ENCODE results near the gene SSH3.
"Not testable (repeated sequence)": the region's sequence is repeated elsewhere in the genome, so short reads cannot be mapped to it uniquely, and the experiment has no call there.

SSH3 gene, protein sequence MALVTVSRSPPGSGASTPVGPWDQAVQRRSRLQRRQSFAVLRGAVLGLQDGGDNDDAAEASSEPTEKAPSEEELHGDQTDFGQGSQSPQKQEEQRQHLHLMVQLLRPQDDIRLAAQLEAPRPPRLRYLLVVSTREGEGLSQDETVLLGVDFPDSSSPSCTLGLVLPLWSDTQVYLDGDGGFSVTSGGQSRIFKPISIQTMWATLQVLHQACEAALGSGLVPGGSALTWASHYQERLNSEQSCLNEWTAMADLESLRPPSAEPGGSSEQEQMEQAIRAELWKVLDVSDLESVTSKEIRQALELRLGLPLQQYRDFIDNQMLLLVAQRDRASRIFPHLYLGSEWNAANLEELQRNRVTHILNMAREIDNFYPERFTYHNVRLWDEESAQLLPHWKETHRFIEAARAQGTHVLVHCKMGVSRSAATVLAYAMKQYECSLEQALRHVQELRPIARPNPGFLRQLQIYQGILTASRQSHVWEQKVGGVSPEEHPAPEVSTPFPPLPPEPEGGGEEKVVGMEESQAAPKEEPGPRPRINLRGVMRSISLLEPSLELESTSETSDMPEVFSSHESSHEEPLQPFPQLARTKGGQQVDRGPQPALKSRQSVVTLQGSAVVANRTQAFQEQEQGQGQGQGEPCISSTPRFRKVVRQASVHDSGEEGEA

DNA sequence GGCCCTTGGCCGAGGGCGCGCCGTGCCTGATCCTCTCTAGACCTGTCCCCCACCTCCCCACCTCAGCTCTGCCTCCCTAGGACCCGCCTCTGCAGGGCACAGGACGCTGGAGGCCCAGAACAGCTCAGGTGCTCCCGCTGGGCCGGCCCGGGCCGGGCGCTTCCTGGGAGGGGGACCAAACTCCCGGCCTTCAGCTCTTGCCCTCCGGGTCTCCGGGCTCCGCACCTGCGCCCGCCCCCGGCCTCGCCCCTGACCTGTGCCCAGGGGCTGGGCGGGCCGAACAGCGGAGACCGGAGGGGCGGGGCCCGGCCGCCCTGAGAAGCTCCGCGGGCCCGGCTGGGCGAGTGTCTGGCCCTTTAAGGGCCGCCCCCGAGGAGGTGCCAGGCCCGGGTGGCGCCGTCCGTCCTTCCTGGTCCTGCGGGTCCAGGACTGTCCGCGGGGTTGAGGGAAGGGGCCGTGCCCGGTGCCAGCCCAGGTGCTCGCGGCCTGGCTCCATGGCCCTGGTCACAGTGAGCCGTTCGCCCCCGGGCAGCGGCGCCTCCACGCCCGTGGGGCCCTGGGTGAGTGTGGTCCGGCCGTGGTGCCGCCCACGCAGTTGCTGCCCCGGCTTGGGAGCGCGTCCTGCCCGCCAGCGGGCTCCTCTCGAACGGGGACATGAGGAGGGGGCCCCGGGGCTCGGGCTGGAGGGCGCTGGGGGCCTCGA, at the start of gene SSH3:
Gene SSH3 (plus strand): TSS at position 399 of the 703 bp plus-strand sequence. CDS start 96 bp downstream, at position 495.
- DNase-seq (ENCODE audit: low read depth in 2 of 2, low spot score in 1 of 2): no peak

DNA sequence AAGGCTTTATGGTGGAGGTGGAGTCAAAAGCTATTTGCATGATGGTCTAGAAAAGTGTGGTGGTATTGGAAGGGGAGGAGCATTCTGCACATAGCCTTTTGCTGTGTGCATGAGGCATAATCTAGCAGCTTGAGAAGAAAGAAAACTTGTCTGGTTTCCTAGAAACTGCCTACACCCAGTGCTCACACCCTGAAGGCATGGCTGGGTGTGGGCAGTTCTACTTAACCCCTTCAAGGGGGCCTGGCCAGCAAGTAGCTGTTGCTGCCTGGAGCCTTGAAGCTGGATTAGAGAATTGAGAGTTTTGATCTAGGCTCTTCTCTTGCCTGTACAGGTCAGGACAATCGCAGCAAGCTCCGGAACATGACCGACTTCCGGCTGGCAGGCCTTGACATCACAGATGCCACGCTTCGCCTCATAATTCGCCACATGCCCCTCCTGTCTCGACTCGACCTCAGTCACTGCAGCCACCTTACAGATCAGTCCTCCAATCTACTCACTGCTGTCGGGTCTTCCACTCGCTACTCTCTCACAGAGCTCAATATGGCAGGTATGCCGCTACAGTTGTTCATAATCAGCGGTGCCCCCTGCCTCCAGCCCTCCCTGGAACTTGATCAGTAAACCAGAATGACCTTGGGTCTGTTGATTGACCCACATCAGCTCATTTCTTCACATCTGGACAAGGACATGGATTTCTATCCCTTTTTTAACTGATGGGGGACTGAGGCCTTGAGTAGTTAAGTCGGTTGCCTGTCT, 49.3 kb upstream of the SSH3 start:
- DNase-seq (ENCODE audit: low read depth in 2 of 2, low spot score in 1 of 2): no peak

DNA sequence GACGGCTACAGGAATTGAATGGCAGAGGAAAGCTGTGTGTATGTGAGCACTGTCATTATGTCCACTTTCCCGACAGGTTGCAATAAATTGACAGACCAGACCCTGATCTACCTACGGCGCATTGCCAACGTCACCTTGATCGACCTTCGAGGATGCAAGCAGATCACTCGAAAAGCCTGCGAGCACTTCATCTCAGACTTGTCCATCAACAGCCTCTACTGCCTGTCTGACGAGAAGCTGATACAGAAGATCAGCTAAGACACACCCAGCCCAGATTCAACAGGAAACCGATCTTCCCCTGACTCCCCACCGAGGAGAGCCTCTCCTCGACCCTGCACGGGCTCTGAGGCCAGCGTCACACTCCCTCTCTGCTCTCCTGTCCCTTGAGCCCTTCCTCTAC, 48.5 kb upstream of the SSH3 start:
- no peak for DNase-seq (ENCODE audit: low read depth in 2 of 2, low spot score in 1 of 2)

DNA sequence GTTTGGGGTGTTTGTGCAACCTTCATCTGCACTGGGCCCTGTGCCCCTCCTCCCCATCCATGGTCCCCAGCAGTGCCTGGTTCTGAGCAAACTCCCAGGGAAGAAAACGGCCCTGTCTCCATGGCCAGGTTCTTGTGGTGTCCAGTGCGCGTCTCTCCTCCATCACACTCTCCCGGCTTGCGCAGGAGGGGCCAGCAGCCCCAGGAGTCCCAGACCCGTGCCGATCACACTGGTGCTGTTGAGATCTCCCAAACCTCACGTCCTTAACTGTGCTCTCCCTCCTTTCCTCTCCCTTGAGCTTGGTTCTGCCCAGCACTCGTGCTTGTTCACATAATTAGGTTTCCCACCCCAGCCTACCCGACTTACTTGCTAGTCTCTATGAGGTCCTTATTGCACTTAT, 48.0 kb upstream of the SSH3 start:
- DNase-seq (ENCODE audit: low read depth in 2 of 2, low spot score in 1 of 2): no peak

DNA sequence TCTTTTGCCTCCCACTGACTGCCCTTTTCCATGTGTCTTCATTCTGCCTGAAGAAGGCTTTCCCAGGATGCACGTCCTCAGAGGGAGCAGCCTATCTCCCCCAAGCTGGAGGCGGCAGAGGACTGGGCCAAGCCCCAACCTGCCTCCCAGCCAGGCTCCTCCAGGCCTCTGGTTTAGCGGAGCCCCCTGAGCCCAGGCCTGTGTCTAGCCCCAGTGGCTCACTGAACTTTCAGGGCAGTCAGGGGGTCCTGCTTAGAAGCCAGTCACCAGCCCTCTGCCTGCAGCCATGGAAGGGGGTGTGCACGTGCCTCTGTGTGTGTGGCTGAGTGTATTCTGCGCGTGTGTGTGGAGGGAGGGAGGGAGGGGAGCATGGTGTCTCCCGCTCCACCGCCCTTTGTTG, 47.5 kb upstream of the SSH3 start:
- no peak for DNase-seq (ENCODE audit: low read depth in 2 of 2, low spot score in 1 of 2)

DNA sequence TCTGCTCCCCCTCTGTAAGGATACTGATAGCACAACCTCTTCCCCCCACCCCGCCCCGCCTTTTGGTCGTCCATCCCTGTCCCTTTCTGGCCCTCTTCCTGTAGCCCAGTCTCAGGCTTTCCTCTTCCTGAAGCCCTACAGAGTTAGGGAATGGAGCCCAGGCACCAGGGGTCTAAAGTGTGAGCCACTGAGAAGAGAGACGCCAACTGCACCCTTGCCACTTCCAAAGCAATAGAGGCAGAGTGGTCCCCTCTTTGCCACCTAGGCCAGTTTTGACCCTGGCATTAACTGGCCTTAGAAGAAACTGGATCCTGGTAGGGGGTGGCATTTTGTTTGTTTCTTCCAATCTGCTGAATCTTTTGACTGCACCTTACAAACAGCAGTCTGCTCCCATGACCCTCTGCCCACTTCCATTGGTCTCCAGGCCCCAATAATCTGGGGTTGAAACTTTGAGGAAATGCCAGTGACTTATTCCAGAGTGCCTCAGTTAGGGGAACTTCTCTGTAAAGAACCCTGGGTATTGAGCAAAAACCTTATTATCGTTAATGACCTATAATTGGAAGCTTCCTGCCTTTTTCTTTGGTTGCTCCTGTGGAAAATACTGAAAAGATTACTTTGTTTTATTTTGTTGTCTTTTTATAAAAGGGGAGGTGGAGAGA, 46.7 kb upstream of the SSH3 start:
- no peak for DNase-seq (ENCODE audit: low read depth in 2 of 2, low spot score in 1 of 2)

DNA sequence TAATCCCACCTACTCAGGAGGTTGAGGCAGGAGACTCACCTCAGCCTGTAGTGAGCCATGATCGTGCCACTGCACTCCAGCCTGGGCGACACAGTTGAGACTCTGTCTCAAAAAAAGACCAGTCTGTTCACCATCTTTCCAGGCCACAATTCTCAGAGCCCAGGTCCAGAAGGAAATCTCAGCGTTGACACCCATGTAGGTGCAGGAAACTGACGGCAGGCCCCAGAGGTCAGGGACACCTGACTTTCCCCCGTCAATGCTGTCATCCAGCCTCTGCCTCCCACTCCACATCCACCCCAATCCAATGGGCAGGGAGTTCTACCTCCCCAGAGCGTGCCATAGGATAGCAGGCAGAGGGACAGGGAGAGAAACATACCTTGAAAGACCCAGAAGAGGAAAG, 42.9 kb upstream of the SSH3 start:
- DNase-seq (ENCODE audit: low read depth in 2 of 2, low spot score in 1 of 2): no peak

DNA sequence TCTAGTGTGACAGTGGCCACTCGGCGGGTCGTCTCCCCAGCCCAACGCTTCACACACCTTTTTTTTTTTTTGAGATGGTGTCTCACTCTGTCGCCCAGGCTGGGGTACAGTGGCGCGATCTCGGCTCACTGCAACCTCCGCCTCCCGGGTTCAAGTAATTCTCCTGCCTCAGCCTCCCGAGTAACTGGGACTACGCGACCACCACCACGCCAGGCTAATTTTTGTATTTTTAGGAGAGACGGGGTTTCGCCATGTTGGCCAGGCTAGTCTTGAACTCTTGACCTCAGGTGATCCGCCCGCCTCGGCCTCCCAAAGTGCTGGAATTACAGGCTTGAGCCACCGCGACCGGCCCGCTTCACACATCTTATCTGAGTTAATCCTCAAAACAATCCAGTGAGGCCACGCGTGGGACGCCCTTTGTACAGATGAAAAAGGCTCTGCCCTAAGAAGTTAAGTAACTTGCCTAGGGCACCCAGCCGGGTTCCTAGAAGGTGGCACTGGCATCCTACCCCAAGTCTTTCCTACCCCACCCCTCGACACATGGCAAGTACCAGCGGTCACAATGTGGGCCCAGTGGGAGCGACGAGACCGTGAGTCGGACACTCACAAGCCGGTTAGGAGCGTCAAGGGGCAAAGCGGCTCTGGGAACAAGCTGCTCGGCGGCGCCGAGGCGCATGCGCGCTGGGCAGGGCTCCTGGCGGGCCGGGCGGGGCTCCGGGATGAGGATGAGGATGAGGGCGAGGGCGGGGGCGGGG, 42.3 kb upstream of the SSH3 start:
- not testable (repeated sequence) for DNase-seq (ENCODE audit: low read depth in 2 of 2, low spot score in 1 of 2)

DNA sequence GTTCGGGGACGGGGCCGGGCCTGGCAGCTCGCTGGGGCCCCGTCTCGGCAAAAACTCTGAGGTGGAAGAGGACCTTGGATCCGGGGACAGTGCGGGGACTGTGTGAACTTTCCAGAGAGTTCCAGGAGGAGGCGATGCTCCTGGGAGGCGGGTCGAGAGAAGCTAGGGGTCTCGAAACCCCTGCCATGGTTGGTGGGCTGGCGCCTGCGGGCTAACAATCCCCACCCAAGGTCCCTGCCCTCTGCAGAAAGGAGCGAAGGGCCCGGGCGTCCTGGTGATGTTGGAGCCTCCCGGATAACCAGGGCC, 41.7 kb upstream of the SSH3 start:
- no peak for DNase-seq (ENCODE audit: low read depth in 2 of 2, low spot score in 1 of 2)

DNA sequence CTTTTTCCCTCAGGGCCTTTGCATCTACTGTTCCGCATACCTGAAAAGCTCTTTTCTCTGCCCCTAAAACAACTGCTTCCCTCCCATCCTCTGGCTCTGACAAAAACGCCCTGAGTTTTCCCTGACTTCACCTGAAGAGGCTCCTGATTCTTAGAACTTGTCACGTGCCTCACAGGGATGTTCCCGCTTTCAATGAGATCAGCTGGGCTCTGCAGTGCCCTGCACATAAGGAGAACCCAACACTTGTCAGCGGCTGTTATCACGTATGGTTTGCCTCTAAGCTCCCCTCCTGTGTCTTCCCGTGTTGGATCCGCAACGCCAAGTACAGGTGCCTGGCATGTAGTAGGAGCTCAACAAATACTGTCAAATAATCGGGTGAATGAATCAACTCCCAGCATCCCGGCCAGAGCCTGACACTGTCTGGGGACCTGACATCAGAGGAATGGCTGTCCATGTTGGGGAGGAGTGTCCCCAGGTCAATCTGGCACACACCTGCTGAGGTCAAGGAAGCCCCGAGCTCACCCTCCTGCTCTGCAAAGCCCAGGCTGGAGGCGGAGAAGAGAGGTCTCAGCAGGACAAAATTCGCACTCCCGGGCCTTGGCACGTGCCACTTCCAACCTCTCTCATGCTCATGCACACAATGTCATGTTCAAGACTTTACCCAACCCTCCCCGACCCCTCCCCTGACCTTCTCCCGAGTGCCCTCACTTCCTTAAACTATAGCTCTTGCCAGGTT, 41.2 kb upstream of the SSH3 start:
- DNase-seq (ENCODE audit: low read depth in 2 of 2, low spot score in 1 of 2): no peak

DNA sequence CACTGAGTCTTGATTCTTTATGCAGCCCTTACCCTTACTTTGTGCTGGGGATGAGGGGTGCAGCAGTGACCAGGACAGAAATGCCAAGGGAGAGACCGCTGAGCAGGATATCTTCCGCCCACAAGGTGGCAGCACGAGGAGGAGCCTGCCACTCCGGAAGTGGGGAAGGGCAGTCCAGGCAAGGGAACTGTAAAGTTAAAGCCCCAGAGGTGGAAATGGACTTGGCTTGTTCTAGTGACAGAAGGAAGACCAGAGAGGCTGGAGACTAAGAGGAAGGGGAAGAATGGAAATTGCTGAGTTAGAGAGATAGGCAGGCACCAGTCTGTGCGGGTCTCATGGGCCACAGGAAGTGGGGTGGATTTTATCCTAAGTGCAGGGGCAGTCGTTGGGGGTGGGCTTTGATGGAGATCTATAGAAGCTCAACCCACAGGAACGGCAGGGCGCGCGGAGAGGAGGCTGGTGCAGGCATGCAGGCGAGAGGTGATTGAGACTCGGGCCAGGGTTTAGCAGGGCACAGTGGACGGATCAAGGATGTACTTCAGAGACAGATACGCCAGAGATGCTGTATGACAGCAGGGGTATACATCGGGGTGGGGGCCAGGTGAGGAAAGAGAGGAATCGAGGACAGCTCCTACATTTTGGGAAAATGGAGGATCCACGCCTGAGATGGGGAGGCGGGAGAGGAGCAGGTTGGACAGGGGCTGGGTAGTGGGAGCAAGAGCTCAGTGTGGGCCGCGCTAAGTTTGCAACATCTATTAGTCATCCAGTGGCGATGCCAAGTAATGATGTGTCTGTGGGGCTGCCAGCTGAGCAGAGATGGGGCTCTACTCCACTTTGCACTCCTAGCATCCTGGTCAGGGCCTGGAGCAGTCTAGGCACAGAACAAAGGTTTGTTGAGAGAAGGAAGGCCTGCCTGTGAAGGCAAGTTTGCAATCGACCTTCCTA, 40.3 kb upstream of the SSH3 start:
- no peak for DNase-seq (ENCODE audit: low read depth in 2 of 2, low spot score in 1 of 2)

DNA sequence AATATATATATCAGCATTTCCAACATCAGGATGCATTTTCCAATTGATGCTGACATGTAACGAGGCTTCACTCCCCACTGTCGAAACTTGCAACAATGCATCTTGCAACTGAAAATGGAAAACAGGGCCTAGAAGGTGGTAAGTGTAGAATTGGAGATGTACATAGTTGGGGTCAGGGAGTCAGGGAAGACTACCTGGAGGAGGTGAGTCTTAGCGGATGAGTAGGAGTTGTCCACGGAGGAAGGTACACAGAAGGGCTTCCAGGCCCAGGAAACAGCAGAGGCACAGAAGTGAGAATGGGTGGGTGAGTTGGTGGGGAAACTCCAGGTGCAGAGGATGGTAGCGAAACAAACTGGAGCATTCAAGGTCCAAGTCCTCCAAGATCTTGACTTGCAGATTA, 39.1 kb upstream of the SSH3 start:
- no peak for DNase-seq (ENCODE audit: low read depth in 2 of 2, low spot score in 1 of 2)

DNA sequence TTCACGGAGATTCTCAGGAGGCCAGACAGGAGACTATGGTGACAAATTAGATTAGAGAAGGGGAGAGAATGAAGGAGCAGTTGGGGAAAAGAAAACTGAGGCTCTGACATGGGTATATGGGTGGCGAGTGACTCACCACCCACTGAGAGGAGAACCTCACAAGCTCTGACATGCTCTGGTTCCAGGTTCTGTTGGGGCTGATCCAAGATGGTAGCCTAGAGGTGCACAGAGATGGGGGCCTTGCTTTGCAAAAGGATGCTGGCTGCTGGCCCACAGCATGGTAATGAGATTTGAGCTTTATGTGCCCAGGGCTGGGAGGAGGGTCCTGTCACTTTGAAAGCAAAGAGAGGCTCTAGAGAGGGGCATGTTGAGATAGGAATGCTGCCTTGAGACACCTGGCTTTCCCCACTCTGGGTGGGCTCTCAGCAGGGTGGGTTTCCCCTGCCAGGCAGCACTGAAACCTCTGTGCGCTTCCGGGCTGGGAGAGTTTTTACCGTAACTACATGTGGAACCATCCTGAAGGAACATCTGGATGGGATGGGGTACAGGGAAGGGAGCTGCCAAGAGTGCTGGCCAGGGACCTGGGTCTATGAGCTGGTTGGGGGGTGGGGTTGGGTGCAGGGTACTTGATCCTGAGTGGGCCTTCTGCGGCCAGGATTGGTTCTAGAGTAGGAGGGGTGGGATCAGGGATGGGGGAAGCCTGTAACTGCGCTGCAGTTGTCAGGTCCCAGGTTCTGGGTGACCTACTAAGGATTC, 38.3 kb upstream of the SSH3 start:
- DNase-seq (ENCODE audit: low read depth in 2 of 2, low spot score in 1 of 2): no peak

DNA sequence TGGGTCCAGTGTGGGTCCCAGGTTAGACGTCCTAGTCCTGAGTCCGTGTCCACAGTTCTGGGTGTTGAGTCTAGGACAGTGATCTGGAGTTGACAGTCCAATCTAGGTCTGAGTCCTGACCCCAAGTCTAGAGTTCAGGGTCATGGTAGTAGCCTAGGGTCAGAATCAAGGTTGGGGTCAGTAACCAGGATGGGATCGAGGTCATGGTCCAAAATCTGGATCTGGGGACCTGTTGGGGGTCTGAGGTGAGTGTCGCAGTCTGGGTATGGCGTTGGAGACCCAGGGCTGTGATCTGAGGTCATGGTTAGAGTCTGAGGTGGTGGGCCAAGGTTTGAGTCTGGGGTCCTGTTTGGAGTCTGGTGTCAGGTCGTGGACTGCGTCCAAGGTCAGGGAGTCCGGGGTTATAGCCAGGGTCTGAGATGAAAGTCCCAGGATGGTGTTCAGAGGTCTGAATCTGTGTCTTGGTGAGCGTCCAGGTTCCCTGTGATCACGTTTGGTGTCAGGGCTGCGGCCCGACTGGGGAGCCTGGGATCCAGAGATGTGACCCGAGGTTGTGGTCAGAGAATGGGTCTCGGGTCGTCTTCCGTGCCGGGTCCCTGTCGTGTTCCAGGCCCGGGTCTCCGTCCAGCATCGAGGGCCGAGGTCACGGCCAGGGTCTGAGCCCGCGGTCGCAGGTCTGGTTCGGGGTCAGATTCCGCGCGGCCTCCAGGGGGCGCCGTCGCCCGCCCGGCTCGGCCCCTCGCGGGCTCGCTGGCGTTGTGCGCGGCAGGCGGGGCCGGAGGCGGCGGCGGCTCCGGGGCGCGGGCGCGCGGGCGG, 37.5 kb upstream of the SSH3 start:
- DNase-seq (ENCODE audit: low read depth in 2 of 2, low spot score in 1 of 2): peak in 1 of 2 donors; percentile 57

DNA sequence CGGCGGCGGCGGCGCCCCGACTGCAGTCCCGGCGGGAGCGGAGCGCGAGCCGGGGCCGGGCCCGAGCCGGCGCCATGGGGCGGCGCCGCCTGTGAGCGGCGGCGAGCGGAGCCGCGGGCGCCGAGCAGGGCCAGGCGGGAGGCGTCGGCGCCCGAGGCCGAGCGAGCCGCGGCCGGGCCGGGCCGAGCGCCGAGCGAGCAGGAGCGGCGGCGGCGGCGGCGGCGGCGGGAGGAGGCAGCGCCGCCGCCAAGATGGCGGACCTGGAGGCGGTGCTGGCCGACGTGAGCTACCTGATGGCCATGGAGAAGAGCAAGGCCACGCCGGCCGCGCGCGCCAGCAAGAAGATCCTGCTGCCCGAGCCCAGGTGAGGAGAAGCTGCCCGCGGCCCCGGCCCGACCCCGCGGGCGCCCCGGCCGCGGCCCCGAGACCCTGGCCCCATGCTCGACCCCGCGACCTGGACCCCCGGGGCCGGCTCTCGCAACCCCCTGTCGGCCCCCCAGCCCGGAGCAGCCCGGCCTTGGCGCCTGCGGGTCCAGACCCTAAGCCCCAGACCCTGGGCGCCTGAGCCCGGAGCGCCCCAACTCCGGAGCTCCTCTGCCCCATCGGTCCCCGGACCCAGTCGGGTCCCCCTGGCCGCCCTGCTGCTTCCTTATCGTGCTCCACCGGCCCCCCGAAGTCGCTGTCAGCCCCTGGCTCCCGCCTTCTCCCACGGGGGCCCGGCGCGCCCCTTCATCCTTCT, 36.7 kb upstream of the SSH3 start, which contains the start of gene GRK2:
Gene GRK2 (plus strand): TSS at position 25 of the 739 bp plus-strand sequence. CDS start 227 bp downstream, at position 252.
- no peak for DNase-seq (ENCODE audit: low read depth in 2 of 2, low spot score in 1 of 2)

All from stimulated activated CD8-positive, alpha-beta memory T cell treated with anti-CD3 and anti-CD28 coated beads, Interleukin-4, amount 100 ng/mL, for 4 hours (primary cell).